Heart left ventricle (tissue), 16 donors: ENCODE data around the gene CHN1. TPM values are rescaled to one million over a fixed set of nuclear protein-coding genes. Genes with fewer than 3 reads are reported as not detected.

Source experiments
- ATAC-seq, 4 donors: fragments of 200-7000 bp; cut with Tn5 transposase; one replicate each; pipeline ENCODE4 v1.9.1; 2020 to 2022; ENCODE audit warnings: moderate library complexity in 4 of 4, mild to moderate bottlenecking in 3 of 4, moderate number of reproducible peaks in 1 of 4
- DNase-seq, 5 donors: peaks; one replicate each; pipeline ENCODE4 v3.0.0-alpha.2; 2020
- H3K27ac ChIP-seq, 12 donors: fragments of 200-600 bp; sonication (generic) in 4 of 12; one replicate each; pipeline versions ENCODE4 v1.5.0 to v1.8.0; 2016 to 2022; ENCODE audit warnings: mild to moderate bottlenecking in 2 of 12
- H3K27me3 ChIP-seq, 9 donors: fragments of 200-600 bp; sonication (generic) in 2 of 9; one replicate each; pipeline versions ENCODE4 v1.5.1 to v1.8.0; 2016 to 2022; ENCODE audit warnings: mild to moderate bottlenecking in 3 of 9
- H3K36me3 ChIP-seq, 9 donors: fragments of 200-600 bp; sonication (generic) in 2 of 9; one replicate each; pipeline versions ENCODE4 v1.5.0 to v1.8.0; 2018 to 2022; ENCODE audit warnings: mild to moderate bottlenecking in 2 of 9
- H3K4me1 ChIP-seq, 12 donors: fragments of 200-600 bp; sonication (generic) in 4 of 12; one replicate each; pipeline versions ENCODE4 v1.5.0 to v1.8.0; 2016 to 2022; ENCODE audit warnings: mild to moderate bottlenecking in 3 of 12
- H3K4me3 ChIP-seq, 12 donors: fragments of 200-600 bp; sonication (generic) in 4 of 12; one replicate each; pipeline versions ENCODE4 v1.5.0 to v1.8.0; 2017 to 2022; ENCODE audit warnings: mild to moderate bottlenecking in 9 of 12, moderate library complexity in 4 of 12
- H3K9me3 ChIP-seq, 12 donors: fragments of 200-600 bp; sonication (generic) in 4 of 12; one replicate each; pipeline versions ENCODE4 v1.5.0 to v1.8.0; 2016 to 2022; ENCODE audit warnings: mild to moderate bottlenecking in 1 of 12
- POLR2A ChIP-seq, 2 donors: fragments of 450-650 bp; IDR thresholded peaks; one replicate each; pipeline ENCODE4 v1.6.1; 2017; ENCODE audit warnings: antibody characterized with exemption in 2 of 2, mild to moderate bottlenecking in 2 of 2, moderate library complexity in 2 of 2
- WGBS, 4 donors: extraction: QIAGEN DNeasy Blood & Tissue Kit in 2 of 4; methylation state at CpG; one replicate each; pipeline versions ENCODE4 v1.1.5 to v1.1.7; 2013 to 2018; 5-methylcytosine and 5-hydroxymethylcytosine counted together
- intact Hi-C, 10 donors: fragments of 100-400 bp; cut with DNase I; formaldehyde crosslinking; loops; one replicate each; pipeline versions ENCODE4 v1.11.1 to v1.14.2; 2022
- polyA plus RNA-seq, 2 donors: library from polyadenylated mRNA; stranded (reverse); fragments of 200-250 nt; gene quantifications; one replicate each; pipeline ENCODE4 v1.2.3, GENCODE V29; 2013
- total RNA-seq, 9 donors: library from RNA; depleted of rRNA in 2 of 9; stranded (reverse); fragments of >200 nt in 2 of 9; fragmentation: NEBNext Ultra II Directional in 3 of 9; extraction: Animal tissue kit (Norgen Biotek cat#: 25700) in 3 of 9; gene quantifications; one replicate each; pipeline versions ENCODE4 v1.1.0 to v1.2.4, GENCODE V29; 2016 to 2023
- TF ChIP-seq, protein P1 (sequence below), 12 donors: fragments of 200-600 bp; sonication (generic) in 4 of 12; IDR thresholded peaks; one replicate each; pipeline versions ENCODE4 v1.5.0 to v1.8.0; 2018 to 2022; ENCODE audit warnings: antibody characterized with exemption in 12 of 12, mild to moderate bottlenecking in 5 of 12
- donor health status: ischemic (EF 13 %, LVEDD 7.1; RV severe dilation, severe dysfunction).
- donor health status: healthy with polysubstance abuse.
- donor health status: DM: no; HTN: yes; CAD: no.
- donor health status: DM: no; HTN: no; CAD: no.
- donor health status: ischemic (EF 25% LVEDD 6.9; RV normal size, moderate dysfunction).
- donor health status: ischemic (EF 25% LVEDD 5.7; RV mildly dilated, moderate dysfunction).
- donor health status: healthy.
- donor health status: DM: yes; HTN: yes; CAD: no.
- donor health status: ischemic (EF 35%, LVEDD 5.7; RV mildly dilated, moderate dysfunction).
- donor health status: nonischemic (EF 11% LVEDD 7.7; RV severe dilation, severe dysfunction).
- donor health status: DM: yes; HTN: yes; CAD: no.
- donor health status: PGD.
- donor health status: ischemic (EF 29% LVEDD 5.4; RV normal size, mild dysfunction).
- donor health status: nonischemic (EF 23%, LVEDD 6.1; RV moderate dilation, normal function).

CHN1 gene
- total and polyA plus RNA-seq, 11 donors: 6.9 to 24.3 (median 19.2) TPM

DNA sequence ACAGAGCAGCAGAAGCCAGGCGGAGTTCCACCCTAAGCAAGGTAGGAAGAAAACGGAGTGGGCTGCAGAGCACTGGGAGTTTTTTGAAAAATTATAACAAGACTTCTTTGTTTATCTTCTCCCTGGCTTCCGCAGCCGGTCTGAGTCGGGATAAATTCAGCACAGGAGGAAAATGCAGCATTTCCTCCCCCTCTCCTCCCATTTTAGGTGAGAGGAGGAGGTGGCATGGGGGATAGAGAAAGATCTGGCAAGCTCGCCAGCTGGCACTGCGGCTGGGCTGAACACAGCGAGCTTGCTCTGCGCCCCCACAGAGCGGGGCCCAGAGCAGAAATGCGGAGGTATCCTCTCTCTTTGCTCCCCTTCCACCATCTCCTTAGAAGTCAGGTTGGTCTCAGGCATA is 223.2 kb downstream of the CHN1 start:
- Histone ChIP-seq H3K9me3 (no peaks in the 10 kb centered on the region), H3K27ac (no peak overlapping the region), H3K4me1 (peaks cover 0 to 21% (median 1%) of the 10 kb centered on the region in 12 donors), H3K36me3 (no peaks in the 10 kb centered on the region), H3K27me3 (no peaks in the 10 kb centered on the region), H3K4me3 (no peak overlapping the region)
- intact Hi-C loops: no loop called here
- TF ChIP-seq POLR2A (IDR thresholded peaks at IDR 0.05): no peak
- TF ChIP-seq, protein P1, sequence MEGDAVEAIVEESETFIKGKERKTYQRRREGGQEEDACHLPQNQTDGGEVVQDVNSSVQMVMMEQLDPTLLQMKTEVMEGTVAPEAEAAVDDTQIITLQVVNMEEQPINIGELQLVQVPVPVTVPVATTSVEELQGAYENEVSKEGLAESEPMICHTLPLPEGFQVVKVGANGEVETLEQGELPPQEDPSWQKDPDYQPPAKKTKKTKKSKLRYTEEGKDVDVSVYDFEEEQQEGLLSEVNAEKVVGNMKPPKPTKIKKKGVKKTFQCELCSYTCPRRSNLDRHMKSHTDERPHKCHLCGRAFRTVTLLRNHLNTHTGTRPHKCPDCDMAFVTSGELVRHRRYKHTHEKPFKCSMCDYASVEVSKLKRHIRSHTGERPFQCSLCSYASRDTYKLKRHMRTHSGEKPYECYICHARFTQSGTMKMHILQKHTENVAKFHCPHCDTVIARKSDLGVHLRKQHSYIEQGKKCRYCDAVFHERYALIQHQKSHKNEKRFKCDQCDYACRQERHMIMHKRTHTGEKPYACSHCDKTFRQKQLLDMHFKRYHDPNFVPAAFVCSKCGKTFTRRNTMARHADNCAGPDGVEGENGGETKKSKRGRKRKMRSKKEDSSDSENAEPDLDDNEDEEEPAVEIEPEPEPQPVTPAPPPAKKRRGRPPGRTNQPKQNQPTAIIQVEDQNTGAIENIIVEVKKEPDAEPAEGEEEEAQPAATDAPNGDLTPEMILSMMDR (IDR thresholded peaks at IDR 0.05): no peak
- DNase-seq: no peak
- no peak for ATAC-seq
- 65 to 77% (median 68%) methylated on average over 11 of the region's 11 CpGs for WGBS, 4 donors

DNA sequence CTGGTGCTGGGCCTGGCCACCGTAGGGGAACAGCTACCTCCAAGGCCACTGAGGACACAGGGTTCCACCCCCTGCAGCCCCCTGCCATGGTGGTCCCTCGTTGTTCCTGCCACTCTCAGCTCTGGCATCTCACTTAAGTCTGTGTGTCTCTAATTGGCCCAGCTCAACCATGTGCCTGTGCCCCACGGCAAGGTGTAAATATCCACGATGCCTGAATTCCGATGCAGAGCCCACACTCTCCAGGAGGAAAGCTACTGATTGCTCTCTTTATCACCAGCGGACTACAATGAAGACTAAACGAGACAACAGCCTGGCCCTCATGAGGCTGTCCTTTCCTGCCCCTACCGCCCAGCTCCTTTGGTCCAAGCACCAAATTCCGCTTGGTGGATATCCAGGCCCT is 223.9 kb downstream of the CHN1 start:
- WGBS, 4 donors: 93 to 95% (median 94%) methylated on average over 8 to 9 of the region's 9 CpGs
- intact Hi-C loops: no loop called here
- Histone ChIP-seq H3K27me3 (no peaks in the 10 kb centered on the region), H3K4me3 (no peak overlapping the region), H3K9me3 (no peaks in the 10 kb centered on the region), H3K36me3 (no peaks in the 10 kb centered on the region), H3K27ac (no peak overlapping the region), H3K4me1 (peaks cover 0 to 21% (median 1%) of the 10 kb centered on the region in 12 donors)
- TF ChIP-seq, protein P1 (IDR thresholded peaks at IDR 0.05): no peak
- no peak for TF ChIP-seq POLR2A (IDR thresholded peaks at IDR 0.05)
- DNase-seq (no peak), ATAC-seq (no peak)

DNA sequence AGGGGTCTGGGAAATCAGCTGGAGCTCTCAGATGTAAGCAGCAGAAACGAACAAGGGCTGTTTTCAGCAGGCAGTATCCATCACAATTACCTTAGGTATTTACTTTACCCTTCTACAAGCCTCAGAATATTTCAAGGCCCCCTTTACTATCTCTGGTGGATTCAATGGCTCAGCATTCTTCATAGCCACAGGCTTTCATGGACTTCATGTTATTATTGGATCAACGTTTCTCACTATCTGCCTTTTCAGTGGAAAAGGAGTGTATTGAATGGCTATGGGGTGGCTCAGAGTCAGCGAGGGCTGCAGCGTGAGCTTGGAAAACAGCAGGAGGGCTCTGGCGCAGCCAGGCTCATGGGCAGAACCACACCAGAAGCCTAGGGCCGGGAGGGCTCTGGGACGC is 224.3 kb downstream of the CHN1 start:
- intact Hi-C loops: no loop called here
- Histone ChIP-seq H3K9me3 (no peaks in the 10 kb centered on the region), H3K36me3 (no peaks in the 10 kb centered on the region), H3K27ac (no peak overlapping the region), H3K4me3 (no peak overlapping the region), H3K27me3 (no peaks in the 10 kb centered on the region), H3K4me1 (peaks cover 0 to 21% (median 1%) of the 10 kb centered on the region in 12 donors)
- no peak for TF ChIP-seq POLR2A (IDR thresholded peaks at IDR 0.05)
- TF ChIP-seq, protein P1 (IDR thresholded peaks at IDR 0.05): no peak
- 85 to 94% (median 93%) methylated on average over 7 of the region's 7 CpGs for WGBS, 4 donors
- ATAC-seq: no peak
- DNase-seq: no peak

DNA sequence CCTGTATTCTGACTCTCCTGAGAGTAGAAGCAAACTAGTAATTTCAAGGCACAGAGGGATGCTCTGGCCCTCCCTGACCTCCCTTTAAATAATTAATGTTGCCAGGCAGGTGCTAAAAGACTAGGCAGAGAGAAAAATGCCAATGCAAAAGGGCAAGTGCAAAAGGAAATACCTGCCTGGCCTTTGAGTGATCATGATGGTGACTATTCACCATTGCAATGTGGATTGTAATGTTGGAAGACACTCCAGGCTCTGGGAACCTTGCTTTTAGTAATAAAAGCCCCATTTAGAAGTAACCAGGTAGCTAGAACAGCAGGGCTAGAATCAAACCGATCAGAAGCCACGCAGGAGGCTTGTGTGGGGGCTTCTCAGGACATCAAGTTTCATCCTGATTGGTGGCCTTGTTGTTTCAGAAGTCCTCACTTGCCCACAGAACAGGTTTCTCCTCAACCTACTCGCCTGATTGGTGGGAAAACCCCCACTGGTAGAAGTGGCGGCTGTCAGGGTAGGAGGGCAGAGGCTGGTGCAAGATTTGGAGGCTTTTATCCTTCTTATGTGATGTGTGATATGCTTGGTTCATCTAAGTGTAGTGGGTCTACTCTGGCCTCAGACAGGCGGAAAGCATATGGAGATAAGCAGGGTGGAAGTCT is 224.9 kb downstream of the CHN1 start:
- H3K27ac ChIP-seq: no peak overlapping the region
- ATAC-seq: no peak
- no peak overlapping the region for H3K4me3 ChIP-seq
- H3K36me3 ChIP-seq: no peaks in the 10 kb centered on the region
- intact Hi-C loops: no loop called here
- H3K9me3 ChIP-seq: no peaks in the 10 kb centered on the region
- peaks cover 0 to 21% (median 1%) of the 10 kb centered on the region in 12 donors for H3K4me1 ChIP-seq
- no peak for TF ChIP-seq POLR2A (IDR thresholded peaks at IDR 0.05)
- TF ChIP-seq, protein P1 (IDR thresholded peaks at IDR 0.05): no peak
- DNase-seq: no peak
- no peaks in the 10 kb centered on the region for H3K27me3 ChIP-seq
- 91 to 100% (median 97%) methylated on average over 5 of the region's 5 CpGs for WGBS, 4 donors
